Measurements from ENCODE around the gene RRP15.
A peak's percentile ranks its signal among the peaks of the same experiment; 100 is the strongest.

Gene RRP15

GRCh38 chr1:218364028-218364710 is 79.1 kb downstream of the RRP15 start:
- no peak for DNase-seq

- no peak for DNase-seq
Measured at GRCh38 chr1:218365226-218365999, 80.3 kb downstream of the RRP15 start.

GRCh38 chr1:218366322-218367052 is 81.4 kb downstream of the RRP15 start:
- no peak for DNase-seq

GRCh38 chr1:218367118-218367517 is 82.0 kb downstream of the RRP15 start:
- no peak for DNase-seq

- DNase-seq, result no peak
Measured at GRCh38 chr1:218368686-218369085, 83.6 kb downstream of the RRP15 start.

- DNase-seq, result no peak
Measured at GRCh38 chr1:218369688-218370511, 84.8 kb downstream of the RRP15 start.

- peak; percentile 69 for DNase-seq
Measured at GRCh38 chr1:218371927-218372672, 87.0 kb downstream of the RRP15 start.

- no peak for DNase-seq
Measured at GRCh38 chr1:218374401-218375353, 89.6 kb downstream of the RRP15 start.

GRCh38 chr1:218376722-218377121 is 91.6 kb downstream of the RRP15 start:
- DNase-seq, result no peak

- no peak for DNase-seq
Measured at GRCh38 chr1:218377143-218377660, 92.1 kb downstream of the RRP15 start.

- DNase-seq, result peak; percentile 57
Measured at GRCh38 chr1:218380125-218380977, 95.3 kb downstream of the RRP15 start.

- DNase-seq, result no peak
Measured at GRCh38 chr1:218382261-218382660, 97.2 kb downstream of the RRP15 start.

- DNase-seq, result no peak
Measured at GRCh38 chr1:218383051-218383450, 98.0 kb downstream of the RRP15 start.

- no peak for DNase-seq
Measured at GRCh38 chr1:218383681-218384080, 98.6 kb downstream of the RRP15 start.

GRCh38 chr1:218384581-218384993 is 99.5 kb downstream of the RRP15 start:
- peak; percentile 74 for DNase-seq
